GM12891 (cell line): ENCODE results near the gene SEC31B.

Source experiments
- POLR2A ChIP-seq: IDR thresholded peaks from 2 replicates; pipeline ENCODE4 v1.6.1; 2011; ENCODE audit warnings: low read depth, low read length, control low read depth
- POLR2AphosphoS5 ChIP-seq: IDR thresholded peaks from 2 replicates; pipeline ENCODE4 v1.6.1; 2011; ENCODE audit warnings: low read depth, low read length, control low read depth
- POU2F2 ChIP-seq: IDR thresholded peaks from 2 replicates; pipeline ENCODE4 v1.6.1; 2011; ENCODE audit warnings: low read depth, mild to moderate bottlenecking, control low read depth, low read length, moderate library complexity
- TAF1 ChIP-seq: IDR thresholded peaks from 2 replicates; pipeline ENCODE4 v1.6.1; 2011; ENCODE audit warnings: low read depth, low read length, control low read depth

GRCh38 chr10:100528921-100529474 is 9.3 kb upstream of the SEC31B start:
- TF ChIP-seq TAF1 = no peak; the same call in 1 of the 2 replicates
- no peak for TF ChIP-seq POLR2AphosphoS5
- TF ChIP-seq POLR2A = no peak
- TF ChIP-seq POU2F2 = no peak
